GM12878 (cell line): ENCODE data around the gene UBE2J2. TPM values are rescaled to one million over a fixed set of nuclear protein-coding genes. Genes with fewer than 3 reads are reported as not detected.

ENCODE experiments used
- ATAC-seq: fragments of 200-7000 bp; cut with Tn5 transposase; 3 replicates; pipeline ENCODE4 v1.9.1; 2020; ENCODE audit warnings: mild to moderate bottlenecking, moderate library complexity
- BruUV-seq: library from RNA; stranded (reverse); fragments of 400-500 nt; replicated peaks from 2 replicates; lab custom pipeline; 2021; lab: Mats Ljungman, UMichigan
- CTCF ChIA-PET: fragments of 300-600 bp; sonication (Branson Sonifier 250); formaldehyde crosslinking; extraction: SDS; loops from one replicate; lab custom pipeline; 2021; ENCODE audit warnings: inconsistent platforms; lab: Yijun Ruan, JAX
- POLR2A ChIA-PET: fragments of 350-600 bp; formaldehyde crosslinking; extraction: SDS; loops from one replicate; lab custom pipeline; 2021; ENCODE audit warnings: inconsistent platforms; lab: Charles Lee
- RAD21 ChIA-PET: fragments of 300-600 bp; sonication (Branson Sonifier 250); formaldehyde crosslinking; loops from one replicate; lab custom pipeline; 2023; ENCODE audit warnings: antibody characterized with exemption; ENCODE audit not compliant: unreplicated experiment; lab: Charles Lee
- SMC1A ChIA-PET: fragments of 300-600 bp; sonication (Branson Sonifier 250); formaldehyde crosslinking; loops from one replicate; lab custom pipeline; 2023; ENCODE audit not compliant: unreplicated experiment, uncharacterized antibody; lab: Charles Lee
- DNase-seq: peaks from one replicate; pipeline ENCODE4 v3.0.0-alpha.2; 2011; ENCODE audit warnings: low read depth, low spot score
- FAIRE-seq: peaks from 3 replicates; lab custom pipeline; 2011; peaks lifted over from hg19 to GRCh38; lab: Jason Lieb, UNC
- H2AFZ ChIP-seq: 2 replicates; pipeline ENCODE4 v1.6.0; 2011; ENCODE audit warnings: low read depth, low read length, control low read depth; ENCODE audit not compliant: control insufficient read depth
- H3K27ac ChIP-seq: 2 replicates; pipeline ENCODE4 v1.5.1; 2011; ENCODE audit warnings: control low read depth; ENCODE audit not compliant: control insufficient read depth, insufficient read depth
- H3K27me3 ChIP-seq, 2 experiments: replicated peaks in 1 of 2; 2 replicates each; pipeline versions ENCODE4 v1.6.0 to v1.6.1; 2011; ENCODE audit warnings: low read length in 1 of 2; ENCODE audit not compliant: control insufficient read depth in 2 of 2, insufficient read depth in 2 of 2
- H3K36me3 ChIP-seq, 2 experiments: 2 replicates each; pipeline ENCODE4 v1.5.1; 2011; ENCODE audit warnings: low read length in 1 of 2; ENCODE audit not compliant: control insufficient read depth in 2 of 2, insufficient read depth in 2 of 2
- H3K4me1 ChIP-seq: 2 replicates; pipeline ENCODE4 v1.6.1; 2011; ENCODE audit warnings: mild to moderate bottlenecking, low read length, moderate library complexity, mixed read lengths; ENCODE audit not compliant: control insufficient read depth, insufficient read depth
- H3K4me2 ChIP-seq: 2 replicates; pipeline ENCODE4 v1.6.0; 2011; ENCODE audit warnings: control low read depth; ENCODE audit not compliant: control insufficient read depth, insufficient read depth
- H3K4me3 ChIP-seq: fragments of 200-600 bp; sonication (generic); 2 replicates; pipeline ENCODE4 v1.5.1; 2016
- H3K79me2 ChIP-seq: 2 replicates; pipeline ENCODE4 v1.6.0; 2011; ENCODE audit warnings: low read length; ENCODE audit not compliant: control insufficient read depth, insufficient read depth
- H3K9ac ChIP-seq: 2 replicates; pipeline ENCODE4 v1.8.0; 2011; ENCODE audit warnings: low read length, control low read depth, mixed read lengths; ENCODE audit not compliant: control insufficient read depth, insufficient read depth
- H3K9me3 ChIP-seq: replicated peaks from 3 replicates; pipeline ENCODE4 v1.5.1; 2011; ENCODE audit warnings: mild to moderate bottlenecking, low read length; ENCODE audit not compliant: control insufficient read depth, insufficient read depth
- H4K20me1 ChIP-seq: 2 replicates; pipeline ENCODE4 v1.6.0; 2011; ENCODE audit not compliant: control insufficient read depth, insufficient read depth
- KDM1A ChIP-seq: fragments of 200-600 bp; sonication (generic); IDR thresholded peaks from 2 replicates; pipeline ENCODE4 v1.6.1; 2016; ENCODE audit warnings: borderline replicate concordance
- MEF2B ChIP-seq: fragments of 450-650 bp; IDR thresholded peaks from 2 replicates; pipeline ENCODE4 v1.6.1; 2018; ENCODE audit warnings: mild to moderate bottlenecking, moderate library complexity; ENCODE audit not compliant: partially characterized antibody, poor library complexity, severe bottlenecking
- NFXL1 ChIP-seq: fragments of 450-650 bp; IDR thresholded peaks from 2 replicates; pipeline ENCODE4 v1.6.1; 2017; ENCODE audit warnings: antibody characterized with exemption, mild to moderate bottlenecking, borderline replicate concordance
- REST ChIP-seq: IDR thresholded peaks from 2 replicates; pipeline ENCODE4 v1.6.1; 2012; ENCODE audit warnings: mild to moderate bottlenecking, low read depth, low read length
- SMAD5 ChIP-seq: IDR thresholded peaks from 2 replicates; pipeline ENCODE4 v1.6.1; 2016; ENCODE audit warnings: antibody characterized with exemption, low read depth
- SP1 ChIP-seq: IDR thresholded peaks from one replicate; pipeline ENCODE4 v1.6.1; 2011; ENCODE audit warnings: low read depth, low read length
- TBL1XR1 ChIP-seq: IDR thresholded peaks from 2 replicates; pipeline ENCODE4 v1.6.1; 2012; ENCODE audit warnings: low read depth, low read length, improper control_type of control experiment
- ZNF274 ChIP-seq: IDR thresholded peaks from one replicate; pipeline ENCODE4 v1.8.0; 2011; ENCODE audit not compliant: insufficient read length, insufficient read depth
- WGBS: methylation state at CpG from one replicate; pipeline ENCODE4 v1.1.6; 2016; ENCODE audit warnings: low lambda C conversion rate; ENCODE audit not compliant: insufficient replicate concordance, insufficient coverage; ENCODE audit errors: missing lambda C conversion rate; 5-methylcytosine and 5-hydroxymethylcytosine counted together
- in situ Hi-C: fragments of 300-500 bp; cut with MboI; formaldehyde crosslinking; loops from 9 replicates; pipeline ENCODE4 v1.14.3; 2018; ENCODE audit warnings: mixed read lengths
- intact Hi-C: fragments of 100-400 bp; cut with micrococcal nuclease; formaldehyde crosslinking; loops from one replicate; pipeline ENCODE4 v1.14.2; 2022; ENCODE audit not compliant: unreplicated experiment
- polyA plus RNA-seq, 11 experiments: library from polyadenylated mRNA; depleted of rRNA in 4 of 11; unstranded in 6 of 11; stranded (reverse) in 5 of 11; fragments of >200 nt; fragmentation: Nextera tagmentation in 4 of 11; fragmentation: Illumina TruSeq in 1 of 11; extraction: Ambion mirVana in 4 of 11; extraction: Trizol in 1 of 11; gene quantifications; 1 replicate in 1 of 11; 2 replicates in 10 of 11; pipeline versions ENCODE4 v1.2.1 to v1.2.3, GENCODE V29; 2011 to 2016; ENCODE audit warnings: inconsistent platforms in 2 of 11, missing spikeins in 2 of 11, low read depth in 1 of 11
- total RNA-seq, 4 experiments: library from RNA; depleted of rRNA in 3 of 4; stranded (reverse); fragments of >200 nt in 3 of 4; fragmentation: Illumina TruSeq in 1 of 4; extraction: Trizol in 1 of 4; gene quantifications; 2 replicates each; pipeline versions ENCODE4 v1.2.1 to v1.2.3, GENCODE V29; 2013 to 2021
- TF ChIP-seq, protein P1 (sequence below), 3 experiments: IDR thresholded peaks in 2 of 3; conservative IDR thresholded peaks in 1 of 3; 2 replicates each; pipeline ENCODE4 v1.5.1; 2011; ENCODE audit warnings: low read depth in 3 of 3, low read length in 3 of 3, mild to moderate bottlenecking in 3 of 3, control low read depth in 2 of 3, moderate library complexity in 2 of 3, inconsistent platforms in 1 of 3, mixed read lengths in 1 of 3; ENCODE audit not compliant: control insufficient read depth in 2 of 3, insufficient read depth in 1 of 3; ENCODE audit errors: extremely low read depth in 1 of 3
- TF ChIP-seq, protein P2 (sequence below): fragments of 450-650 bp; formaldehyde crosslinking; IDR thresholded peaks from 2 replicates; pipeline ENCODE4 v1.5.0; 2022; ENCODE audit warnings: mild to moderate bottlenecking, missing genetic modification characterization
- TF ChIP-seq, protein P3 (sequence below): fragments of 450-650 bp; conservative IDR thresholded peaks from 2 replicates; pipeline ENCODE4 v1.6.1; 2017; ENCODE audit warnings: mild to moderate bottlenecking, moderate library complexity

Gene UBE2J2
- total and polyA plus RNA-seq, 10 of the 15 experiments (the other 5 are each of a cell fraction or from before 2014, with no cell fraction given), result 0.72 to 70.5 (median 49.2) TPM

- ChIA-PET SMC1A (interaction anchor here (1.2 to 1.6 kb wide), 2 partner anchors 75 to 90 kb away, joined by 3 read pairs; no protein-coding TSS in a partner anchor), POLR2A (interaction anchor here (1.1 to 1.4 kb wide), 2 partner anchors 8 to 13 kb away, joined by 3 read pairs; no protein-coding TSS in a partner anchor), CTCF (interaction anchor here (1.9 kb wide), 1 partner anchor 94 kb away, joined by 6 read pairs; no protein-coding TSS in a partner anchor), RAD21 (interaction anchor here (0.6 to 2.5 kb wide), 2 partner anchors 90 to 94 kb away, joined by 3 to 9 read pairs; no protein-coding TSS in a partner anchor)
- H3K4me3 ChIP-seq, result no peak overlapping the region
- no peaks in the 10 kb centered on the region for H3K27me3 ChIP-seq
- H3K36me3 ChIP-seq, result peaks cover 4 to 25% of the 10 kb centered on the region in 2 experiments
- ATAC-seq (no peak), DNase-seq (no peak), FAIRE-seq (no peak)
- no peak overlapping the region for H2AFZ ChIP-seq
- H3K9me3 ChIP-seq, result no peaks in the 10 kb centered on the region; the same call in 2 of the 3 replicates
- intact Hi-C loops (no loop called here), in situ Hi-C loops (no loop called here)
- H3K9ac ChIP-seq, result no peak overlapping the region
- BruUV-seq, result no TSS peak
- 90% methylated on average over 21 of the region's 21 CpGs for WGBS
- peaks cover 30% of the 10 kb centered on the region for H3K4me1 ChIP-seq
- no peak overlapping the region for H3K4me2 ChIP-seq
- H3K27ac ChIP-seq, result no peak overlapping the region
- H3K79me2 ChIP-seq, result no peaks in the 10 kb centered on the region
- H4K20me1 ChIP-seq, result no peaks in the 10 kb centered on the region
- TF ChIP-seq KDM1A, result no peak
- TF ChIP-seq, protein P1, sequence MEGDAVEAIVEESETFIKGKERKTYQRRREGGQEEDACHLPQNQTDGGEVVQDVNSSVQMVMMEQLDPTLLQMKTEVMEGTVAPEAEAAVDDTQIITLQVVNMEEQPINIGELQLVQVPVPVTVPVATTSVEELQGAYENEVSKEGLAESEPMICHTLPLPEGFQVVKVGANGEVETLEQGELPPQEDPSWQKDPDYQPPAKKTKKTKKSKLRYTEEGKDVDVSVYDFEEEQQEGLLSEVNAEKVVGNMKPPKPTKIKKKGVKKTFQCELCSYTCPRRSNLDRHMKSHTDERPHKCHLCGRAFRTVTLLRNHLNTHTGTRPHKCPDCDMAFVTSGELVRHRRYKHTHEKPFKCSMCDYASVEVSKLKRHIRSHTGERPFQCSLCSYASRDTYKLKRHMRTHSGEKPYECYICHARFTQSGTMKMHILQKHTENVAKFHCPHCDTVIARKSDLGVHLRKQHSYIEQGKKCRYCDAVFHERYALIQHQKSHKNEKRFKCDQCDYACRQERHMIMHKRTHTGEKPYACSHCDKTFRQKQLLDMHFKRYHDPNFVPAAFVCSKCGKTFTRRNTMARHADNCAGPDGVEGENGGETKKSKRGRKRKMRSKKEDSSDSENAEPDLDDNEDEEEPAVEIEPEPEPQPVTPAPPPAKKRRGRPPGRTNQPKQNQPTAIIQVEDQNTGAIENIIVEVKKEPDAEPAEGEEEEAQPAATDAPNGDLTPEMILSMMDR (IDR thresholded peaks at IDR 0.05 in 2 of 3, conservative IDR thresholded peaks at IDR 0.05 in 1 of 3; ENCODE audit: control insufficient read depth in 2 of 3, extremely low read depth in 1 of 3, insufficient read depth in 1 of 3, low read depth in 3 of 3, low read length in 3 of 3), result no peak
- TF ChIP-seq SP1, result no peak
- TF ChIP-seq, protein P2, sequence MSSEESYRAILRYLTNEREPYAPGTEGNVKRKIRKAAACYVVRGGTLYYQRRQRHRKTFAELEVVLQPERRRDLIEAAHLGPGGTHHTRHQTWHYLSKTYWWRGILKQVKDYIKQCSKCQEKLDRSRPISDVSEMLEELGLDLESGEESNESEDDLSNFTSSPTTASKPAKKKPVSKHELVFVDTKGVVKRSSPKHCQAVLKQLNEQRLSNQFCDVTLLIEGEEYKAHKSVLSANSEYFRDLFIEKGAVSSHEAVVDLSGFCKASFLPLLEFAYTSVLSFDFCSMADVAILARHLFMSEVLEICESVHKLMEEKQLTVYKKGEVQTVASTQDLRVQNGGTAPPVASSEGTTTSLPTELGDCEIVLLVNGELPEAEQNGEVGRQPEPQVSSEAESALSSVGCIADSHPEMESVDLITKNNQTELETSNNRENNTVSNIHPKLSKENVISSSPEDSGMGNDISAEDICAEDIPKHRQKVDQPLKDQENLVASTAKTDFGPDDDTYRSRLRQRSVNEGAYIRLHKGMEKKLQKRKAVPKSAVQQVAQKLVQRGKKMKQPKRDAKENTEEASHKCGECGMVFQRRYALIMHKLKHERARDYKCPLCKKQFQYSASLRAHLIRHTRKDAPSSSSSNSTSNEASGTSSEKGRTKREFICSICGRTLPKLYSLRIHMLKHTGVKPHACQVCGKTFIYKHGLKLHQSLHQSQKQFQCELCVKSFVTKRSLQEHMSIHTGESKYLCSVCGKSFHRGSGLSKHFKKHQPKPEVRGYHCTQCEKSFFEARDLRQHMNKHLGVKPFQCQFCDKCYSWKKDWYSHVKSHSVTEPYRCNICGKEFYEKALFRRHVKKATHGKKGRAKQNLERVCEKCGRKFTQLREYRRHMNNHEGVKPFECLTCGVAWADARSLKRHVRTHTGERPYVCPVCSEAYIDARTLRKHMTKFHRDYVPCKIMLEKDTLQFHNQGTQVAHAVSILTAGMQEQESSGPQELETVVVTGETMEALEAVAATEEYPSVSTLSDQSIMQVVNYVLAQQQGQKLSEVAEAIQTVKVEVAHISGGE (CRISPR knock-in tag), result no peak
- no peak for TF ChIP-seq TBL1XR1
- no peak for TF ChIP-seq REST
- no peak for TF ChIP-seq SMAD5
- no peak for TF ChIP-seq ZNF274
- no peak for TF ChIP-seq NFXL1
- TF ChIP-seq MEF2B, result no peak
- TF ChIP-seq, protein P3, sequence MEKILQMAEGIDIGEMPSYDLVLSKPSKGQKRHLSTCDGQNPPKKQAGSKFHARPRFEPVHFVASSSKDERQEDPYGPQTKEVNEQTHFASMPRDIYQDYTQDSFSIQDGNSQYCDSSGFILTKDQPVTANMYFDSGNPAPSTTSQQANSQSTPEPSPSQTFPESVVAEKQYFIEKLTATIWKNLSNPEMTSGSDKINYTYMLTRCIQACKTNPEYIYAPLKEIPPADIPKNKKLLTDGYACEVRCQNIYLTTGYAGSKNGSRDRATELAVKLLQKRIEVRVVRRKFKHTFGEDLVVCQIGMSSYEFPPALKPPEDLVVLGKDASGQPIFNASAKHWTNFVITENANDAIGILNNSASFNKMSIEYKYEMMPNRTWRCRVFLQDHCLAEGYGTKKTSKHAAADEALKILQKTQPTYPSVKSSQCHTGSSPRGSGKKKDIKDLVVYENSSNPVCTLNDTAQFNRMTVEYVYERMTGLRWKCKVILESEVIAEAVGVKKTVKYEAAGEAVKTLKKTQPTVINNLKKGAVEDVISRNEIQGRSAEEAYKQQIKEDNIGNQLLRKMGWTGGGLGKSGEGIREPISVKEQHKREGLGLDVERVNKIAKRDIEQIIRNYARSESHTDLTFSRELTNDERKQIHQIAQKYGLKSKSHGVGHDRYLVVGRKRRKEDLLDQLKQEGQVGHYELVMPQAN, result no peak
Measured at GRCh38 chr1:1215881-1216605, 57.6 kb downstream of the UBE2J2 start.
